ENCODE results near the gene KANK4. TPM values are rescaled to one million over a fixed set of nuclear protein-coding genes. Genes with fewer than 3 reads are reported as not detected.

The KANK4 gene
- total and polyA plus RNA-seq, 2 donors (not counting 1 experiment from before 2014, with no cell fraction given): not detected

DNA sequence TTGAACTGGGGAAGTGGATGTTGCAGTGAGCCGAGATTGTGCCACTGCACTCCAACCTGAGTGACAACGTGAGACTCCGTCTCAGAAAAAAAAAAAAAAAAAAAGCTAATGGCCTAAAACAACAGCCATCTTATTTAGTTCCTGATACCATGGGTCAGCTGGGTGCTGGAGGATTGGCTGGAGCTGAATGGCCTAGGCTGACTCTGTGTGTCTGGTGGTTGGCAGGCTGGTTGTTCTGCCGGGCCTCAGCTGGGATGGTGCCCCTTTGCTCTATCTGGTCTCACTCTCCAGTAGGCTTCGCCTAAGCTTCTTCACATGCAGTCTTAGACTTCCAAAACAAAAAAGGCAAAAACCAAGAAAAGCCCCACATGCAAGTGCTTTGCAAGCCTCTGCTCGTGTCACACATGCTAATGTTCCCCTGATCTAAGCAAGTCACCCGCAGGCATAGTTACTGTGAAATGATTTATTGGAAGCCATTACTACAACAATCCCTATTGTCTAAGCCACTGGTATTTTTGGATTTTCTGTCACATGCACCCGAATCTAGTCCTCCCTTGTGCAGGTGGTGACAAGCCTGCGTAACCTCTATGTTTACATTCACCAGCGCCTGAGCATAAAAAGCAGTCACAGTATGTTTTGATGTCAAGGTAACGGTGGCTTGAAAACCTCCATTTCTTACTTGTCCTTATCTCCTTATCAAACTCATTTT lies 39.6 kb upstream of the KANK4 start:
- Histone ChIP-seq H2AFZ (ENCODE audit: insufficient read depth, low read depth, low read length, poor library complexity, severe bottlenecking) (no peak overlapping the region), H3K9ac (ENCODE audit: low read length) (no peak overlapping the region), H3K4me1 (ENCODE audit: control insufficient read depth in 2 of 2, insufficient read depth in 2 of 2, low read length in 2 of 2) (no peaks in the 10 kb centered on the region), H3K79me2 (ENCODE audit: control insufficient read depth, insufficient read depth, low read length) (no peaks in the 10 kb centered on the region), H3K27ac (ENCODE audit: low read length in 2 of 2) (no peak overlapping the region), H3K4me3 (ENCODE audit: control extremely low read depth in 1 of 5, extremely low read depth in 1 of 5, insufficient read depth in 1 of 5, low read depth in 2 of 5, low read length in 4 of 5) (no peak overlapping the region), H3K36me3 (replicated peaks in 1 of 2; ENCODE audit: control extremely low read depth in 1 of 2, control insufficient read depth in 1 of 2, extremely low read depth in 1 of 2, insufficient read depth in 2 of 2, low read length in 1 of 2) (no peaks in the 10 kb centered on the region), H3K27me3 (replicated peaks in 1 of 4; ENCODE audit: control extremely low read depth in 1 of 4, control insufficient read depth in 3 of 4, insufficient read depth in 4 of 4, low read length in 3 of 4) (no peaks in the 10 kb centered on the region), H3K9me3 (ENCODE audit: control extremely low read depth in 1 of 3, control insufficient read depth in 2 of 3, insufficient read depth in 1 of 3, low read length in 2 of 3) (peaks cover 0 to 4% (median 0%) of the 10 kb centered on the region in 3 donors), H3K4me2 (replicated peaks; ENCODE audit: low read depth, low read length, poor library complexity, severe bottlenecking) (no peak overlapping the region), H4K20me1 (ENCODE audit: control insufficient read depth, insufficient read depth, low read length, poor library complexity, severe bottlenecking) (no peaks in the 10 kb centered on the region)
- DNase-seq (no peak), ATAC-seq (ENCODE audit: low read depth) (no peak)
- ChIA-PET CTCF (interaction anchor here (0.7 kb wide), 1 partner anchor 26 kb away, joined by 4 read pairs; no protein-coding TSS in a partner anchor), POLR2A (no interaction called here)
- H3K4me3 Mint-ChIP-seq: no peak overlapping the region
- WGBS (ENCODE audit: insufficient coverage): 80% methylated on average over 2 of the region's 11 CpGs
- no peaks in the 10 kb centered on the region for H3K9me3 Mint-ChIP-seq (ENCODE audit: insufficient read depth)
- no peaks in the 10 kb centered on the region for H3K27me3 Mint-ChIP-seq
- TF ChIP-seq, protein P1, sequence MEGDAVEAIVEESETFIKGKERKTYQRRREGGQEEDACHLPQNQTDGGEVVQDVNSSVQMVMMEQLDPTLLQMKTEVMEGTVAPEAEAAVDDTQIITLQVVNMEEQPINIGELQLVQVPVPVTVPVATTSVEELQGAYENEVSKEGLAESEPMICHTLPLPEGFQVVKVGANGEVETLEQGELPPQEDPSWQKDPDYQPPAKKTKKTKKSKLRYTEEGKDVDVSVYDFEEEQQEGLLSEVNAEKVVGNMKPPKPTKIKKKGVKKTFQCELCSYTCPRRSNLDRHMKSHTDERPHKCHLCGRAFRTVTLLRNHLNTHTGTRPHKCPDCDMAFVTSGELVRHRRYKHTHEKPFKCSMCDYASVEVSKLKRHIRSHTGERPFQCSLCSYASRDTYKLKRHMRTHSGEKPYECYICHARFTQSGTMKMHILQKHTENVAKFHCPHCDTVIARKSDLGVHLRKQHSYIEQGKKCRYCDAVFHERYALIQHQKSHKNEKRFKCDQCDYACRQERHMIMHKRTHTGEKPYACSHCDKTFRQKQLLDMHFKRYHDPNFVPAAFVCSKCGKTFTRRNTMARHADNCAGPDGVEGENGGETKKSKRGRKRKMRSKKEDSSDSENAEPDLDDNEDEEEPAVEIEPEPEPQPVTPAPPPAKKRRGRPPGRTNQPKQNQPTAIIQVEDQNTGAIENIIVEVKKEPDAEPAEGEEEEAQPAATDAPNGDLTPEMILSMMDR (IDR thresholded peaks at IDR 0.05): no peak
- no peak for TF ChIP-seq EZH2 (IDR thresholded peaks at IDR 0.05; ENCODE audit: borderline replicate concordance, insufficient read depth, low read depth, low read length, poor library complexity, severe bottlenecking)
- intact Hi-C loops (cut with micrococcal nuclease): no loop called here
- H3K4me1 Mint-ChIP-seq: no peaks in the 10 kb centered on the region
- no peak overlapping the region for H3K27ac Mint-ChIP-seq

DNA sequence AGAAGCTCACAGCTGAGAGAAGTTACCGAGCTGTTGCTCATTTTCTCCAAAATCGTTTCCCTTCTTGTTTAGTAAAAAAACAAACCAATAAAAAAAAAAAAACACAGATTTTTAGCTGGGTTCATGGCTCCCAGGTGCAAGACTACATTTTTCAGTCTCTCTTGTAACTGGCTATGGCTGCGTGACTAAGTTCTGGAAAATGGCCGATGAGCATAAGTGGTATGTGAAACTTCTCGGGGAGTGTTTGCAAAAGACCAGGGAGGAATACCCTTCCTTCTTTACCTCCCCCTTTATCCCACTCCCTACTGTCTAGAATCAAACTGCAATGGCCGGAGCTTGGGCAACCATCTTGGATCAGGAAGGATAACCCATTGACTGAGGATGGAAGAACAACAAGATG lies 38.7 kb upstream of the KANK4 start:
- Mint-ChIP-seq H3K9me3 (ENCODE audit: insufficient read depth) (no peaks in the 10 kb centered on the region), H3K4me3 (no peak overlapping the region), H3K27ac (no peak overlapping the region), H3K27me3 (no peaks in the 10 kb centered on the region), H3K4me1 (no peaks in the 10 kb centered on the region)
- Histone ChIP-seq H4K20me1 (ENCODE audit: control insufficient read depth, insufficient read depth, low read length, poor library complexity, severe bottlenecking) (no peaks in the 10 kb centered on the region), H3K4me3 (ENCODE audit: control extremely low read depth in 1 of 5, extremely low read depth in 1 of 5, insufficient read depth in 1 of 5, low read depth in 2 of 5, low read length in 4 of 5) (no peak overlapping the region), H2AFZ (ENCODE audit: insufficient read depth, low read depth, low read length, poor library complexity, severe bottlenecking) (no peak overlapping the region), H3K27ac (ENCODE audit: low read length in 2 of 2) (no peak overlapping the region), H3K4me2 (replicated peaks; ENCODE audit: low read depth, low read length, poor library complexity, severe bottlenecking) (no peak overlapping the region), H3K9me3 (ENCODE audit: control extremely low read depth in 1 of 3, control insufficient read depth in 2 of 3, insufficient read depth in 1 of 3, low read length in 2 of 3) (peaks cover 0 to 4% (median 0%) of the 10 kb centered on the region in 3 donors), H3K79me2 (ENCODE audit: control insufficient read depth, insufficient read depth, low read length) (no peaks in the 10 kb centered on the region), H3K4me1 (ENCODE audit: control insufficient read depth in 2 of 2, insufficient read depth in 2 of 2, low read length in 2 of 2) (no peaks in the 10 kb centered on the region), H3K9ac (ENCODE audit: low read length) (no peak overlapping the region), H3K27me3 (replicated peaks in 1 of 4; ENCODE audit: control extremely low read depth in 1 of 4, control insufficient read depth in 3 of 4, insufficient read depth in 4 of 4, low read length in 3 of 4) (no peaks in the 10 kb centered on the region), H3K36me3 (replicated peaks in 1 of 2; ENCODE audit: control extremely low read depth in 1 of 2, control insufficient read depth in 1 of 2, extremely low read depth in 1 of 2, insufficient read depth in 2 of 2, low read length in 1 of 2) (no peaks in the 10 kb centered on the region)
- WGBS (ENCODE audit: insufficient coverage): no CpG with 5 or more reads among the region's 6 CpGs
- ChIA-PET CTCF (interaction anchor here (0.7 kb wide), 1 partner anchor 27 kb away, joined by 4 read pairs; no protein-coding TSS in a partner anchor), POLR2A (no interaction called here)
- ATAC-seq (ENCODE audit: low read depth) (no peak), DNase-seq (no peak)
- TF ChIP-seq EZH2 (IDR thresholded peaks at IDR 0.05; ENCODE audit: borderline replicate concordance, insufficient read depth, low read depth, low read length, poor library complexity, severe bottlenecking): no peak
- TF ChIP-seq, protein P1 (IDR thresholded peaks at IDR 0.05): no peak
- intact Hi-C loops (cut with micrococcal nuclease): no loop called here

Measured in B cell (primary cell).